Right lobe of liver (tissue), 6 donors: Measurements from ENCODE around the gene SEC22A. TPM values are rescaled to one million over a fixed set of nuclear protein-coding genes. Genes with fewer than 3 reads are reported as not detected.

ENCODE experiments used
- ATAC-seq, 4 donors: fragments of 200-7000 bp; cut with Tn5 transposase; one replicate each; pipeline ENCODE4 v1.9.1; 2020; ENCODE audit warnings: mild to moderate bottlenecking in 4 of 4, moderate library complexity in 4 of 4
- DNase-seq, 3 donors: peaks; one replicate each; pipeline ENCODE4 v3.0.0-alpha.2; 2020
- H3K27ac ChIP-seq, 3 donors: fragments of 200-600 bp; one replicate each; pipeline ENCODE4 v1.8.0; 2022
- H3K27me3 ChIP-seq, 2 donors: fragments of 200-600 bp; one replicate each; pipeline ENCODE4 v1.8.0; 2022
- H3K36me3 ChIP-seq, 4 donors: fragments of 200-600 bp; sonication (generic) in 1 of 4; one replicate each; pipeline versions ENCODE4 v1.5.1 to v1.8.0; 2017 to 2022; ENCODE audit warnings: control low read depth in 1 of 4
- H3K4me1 ChIP-seq, 4 donors: fragments of 200-600 bp; sonication (generic) in 1 of 4; one replicate each; pipeline versions ENCODE4 v1.5.1 to v1.8.0; 2017 to 2022; ENCODE audit warnings: control low read depth in 1 of 4
- H3K4me3 ChIP-seq, 3 donors: fragments of 200-600 bp; one replicate each; pipeline ENCODE4 v1.8.0; 2022
- H3K9me3 ChIP-seq, 4 donors: fragments of 200-600 bp; sonication (generic) in 1 of 4; one replicate each; pipeline versions ENCODE4 v1.5.1 to v1.8.0; 2017 to 2022; ENCODE audit warnings: control low read depth in 1 of 4
- CTCF ChIP-seq, 4 donors: fragments of 200-600 bp in 3 of 4; fragments of 450-650 bp in 1 of 4; IDR thresholded peaks; one replicate each; pipeline versions ENCODE4 v1.5.1 to v1.8.0; 2016 to 2022; ENCODE audit warnings: antibody characterized with exemption in 4 of 4, mild to moderate bottlenecking in 2 of 4
- POLR2A ChIP-seq: fragments of 450-650 bp; IDR thresholded peaks from one replicate; pipeline ENCODE4 v1.6.1; 2017; ENCODE audit warnings: antibody characterized with exemption, mild to moderate bottlenecking
- WGBS: methylation state at CpG from one replicate; pipeline ENCODE4 v1.1.6; 2018; ENCODE audit warnings: low coverage, low lambda C conversion rate; ENCODE audit not compliant: insufficient coverage; ENCODE audit errors: missing lambda C conversion rate; 5-methylcytosine and 5-hydroxymethylcytosine counted together
- intact Hi-C, 2 donors: fragments of 100-400 bp; cut with DNase I; formaldehyde crosslinking; loops; one replicate each; pipeline versions ENCODE4 v1.11.2 to v1.14.1; 2022
- total RNA-seq, 6 experiments: library from RNA; depleted of rRNA in 2 of 6; stranded (reverse); fragments of >200 nt in 2 of 6; fragmentation: NEBNext Ultra II Directional in 3 of 6; extraction: Animal tissue kit (Norgen Biotek cat#: 25700) in 3 of 6; gene quantifications; one replicate each; pipeline versions ENCODE4 v1.1.0 to v1.2.4, GENCODE V29; 2016 to 2023
- donor health status: DM: no; HTN: yes; CAD: no.
- donor health status: DM: no; HTN: no; CAD: no.
- donor health status: DM: no; HTN: no; CAD: no.
- donor health status: DM: no; HTN: yes; CAD: no.
- donor health status: DM: no; HTN: yes; CAD: no.

SEC22A gene
- total RNA-seq, 6 experiments from 2014 or later, result 7.5 to 24.9 (median 11.0) TPM

- no peak for ATAC-seq
- WGBS, result 42% methylated on average over 2 of the region's 4 CpGs
- Histone ChIP-seq H3K27me3 (no peaks in the 10 kb centered on the region), H3K9me3 (no peaks in the 10 kb centered on the region), H3K4me3 (no peak overlapping the region), H3K36me3 (no peaks in the 10 kb centered on the region), H3K4me1 (no peaks in the 10 kb centered on the region), H3K27ac (no peak overlapping the region)
- TF ChIP-seq POLR2A (no peak), CTCF (IDR thresholded peaks at IDR 0.05) (no peak)
- peak in 1 of 3 donors; percentile 47 for DNase-seq
- intact Hi-C loops, result no loop called here
Measured at GRCh38 chr3:123301331-123302184, 99.8 kb downstream of the SEC22A start.

DNA sequence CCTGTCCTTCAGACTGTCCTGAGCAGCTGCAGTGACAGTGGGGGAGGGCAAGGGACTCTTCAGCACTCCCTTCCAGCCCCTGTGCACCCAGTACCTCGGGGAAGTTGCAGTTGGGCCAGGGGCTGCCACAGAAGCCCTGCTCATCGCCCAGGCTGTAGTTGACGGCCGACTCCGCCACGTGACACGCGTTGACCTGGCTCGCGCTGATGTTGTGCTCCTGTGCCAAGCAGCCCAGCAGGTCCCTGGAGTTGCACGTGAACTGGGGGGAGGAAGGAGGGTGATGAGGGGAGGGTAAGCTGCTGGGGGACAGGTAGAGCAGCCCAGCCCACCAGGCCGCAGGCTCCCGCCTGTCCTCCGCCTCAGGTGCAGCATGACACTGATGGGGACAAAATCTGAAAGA is 101.2 kb downstream of the SEC22A start:
- intact Hi-C loops, result no loop called here
- H3K36me3 ChIP-seq, result no peaks in the 10 kb centered on the region
- no peaks in the 10 kb centered on the region for H3K27me3 ChIP-seq
- H3K9me3 ChIP-seq, result no peaks in the 10 kb centered on the region
- no peak overlapping the region for H3K4me3 ChIP-seq
- TF ChIP-seq CTCF (IDR thresholded peaks at IDR 0.05) (no peak), POLR2A (no peak)
- no peak for ATAC-seq
- H3K4me1 ChIP-seq, result no peaks in the 10 kb centered on the region
- 83% methylated on average over 3 of the region's 14 CpGs for WGBS
- no peak overlapping the region for H3K27ac ChIP-seq
- peak in 1 of 3 donors; percentile 52 for DNase-seq

GRCh38 chr3:123303976-123304560 is 102.3 kb downstream of the SEC22A start:
- no peak overlapping the region for H3K27ac ChIP-seq
- H3K9me3 ChIP-seq, result no peaks in the 10 kb centered on the region
- no peaks in the 10 kb centered on the region for H3K36me3 ChIP-seq
- DNase-seq (peak in 1 of 3 donors; percentile 25), ATAC-seq (no peak)
- TF ChIP-seq CTCF (IDR thresholded peaks at IDR 0.05), result no peak
- TF ChIP-seq POLR2A, result no peak
- intact Hi-C loops, result no loop called here
- no peaks in the 10 kb centered on the region for H3K27me3 ChIP-seq
- no peaks in the 10 kb centered on the region for H3K4me1 ChIP-seq
- WGBS, result 84% methylated on average over 13 of the region's 15 CpGs
- no peak overlapping the region for H3K4me3 ChIP-seq

- ATAC-seq, result no peak
Measured at GRCh38 chr3:123305192-123305591, 103.4 kb downstream of the SEC22A start.

More at GRCh38 chr3:123305192-123305591, 103.4 kb downstream of the SEC22A start:
- peak in 1 of 3 donors; percentile 17 for DNase-seq
- Histone ChIP-seq H3K9me3 (no peaks in the 10 kb centered on the region), H3K27me3 (no peaks in the 10 kb centered on the region), H3K27ac (no peak overlapping the region), H3K36me3 (no peaks in the 10 kb centered on the region), H3K4me1 (no peaks in the 10 kb centered on the region), H3K4me3 (no peak overlapping the region)
- no CpG with 5 or more reads among the region's 2 CpGs for whole genome bisulfite sequencing
- intact Hi-C loops, result no loop called here
- TF ChIP-seq POLR2A, result no peak
- no peak for TF ChIP-seq CTCF (IDR thresholded peaks at IDR 0.05)
